Chondrocyte (in vitro differentiated cells): ENCODE data around the gene G6PC3. TPM values are rescaled to one million over a fixed set of nuclear protein-coding genes. Genes with fewer than 3 reads are reported as not detected.

ENCODE experiments used
- DNase-seq: peaks from one replicate; pipeline ENCODE4 v3.0.0; 2021; ENCODE audit warnings: mixed read lengths, low spot score
- H3K27ac Mint-ChIP-seq: one replicate; pipeline ENCODE4 v1.8.0; 2021; ENCODE audit warnings: mild to moderate bottlenecking, moderate library complexity, mixed read lengths; ENCODE audit not compliant: unreplicated experiment
- H3K27me3 Mint-ChIP-seq: 2 replicates; pipeline ENCODE4 v1.8.0; 2021; ENCODE audit warnings: low read depth, mixed read lengths
- H3K36me3 Mint-ChIP-seq: 2 replicates; pipeline ENCODE4 v1.8.0; 2021; ENCODE audit warnings: low read depth, mixed read lengths
- H3K4me1 Mint-ChIP-seq: 2 replicates; pipeline ENCODE4 v1.8.0; 2021; ENCODE audit warnings: low read depth, mild to moderate bottlenecking, mixed read lengths
- H3K4me3 Mint-ChIP-seq: one replicate; pipeline ENCODE4 v1.8.0; 2021; ENCODE audit warnings: mild to moderate bottlenecking, moderate library complexity, mixed read lengths; ENCODE audit not compliant: unreplicated experiment
- H3K9me3 Mint-ChIP-seq: 2 replicates; pipeline ENCODE4 v1.8.0; 2021; ENCODE audit warnings: low read depth, mixed read lengths
- total RNA-seq: library from RNA; stranded (reverse); gene quantifications from 3 replicates; pipeline ENCODE4 v1.2.1, GENCODE V29; 2021
- TF ChIP-seq, protein P1 (sequence below): fragments of 200-600 bp; sonication (generic); IDR thresholded peaks from 2 replicates; pipeline ENCODE4 v1.5.0; 2021; ENCODE audit warnings: antibody characterized with exemption, mild to moderate bottlenecking, moderate library complexity

Gene G6PC3
- total RNA-seq, 1 donor from 2014 or later, result 59.2 TPM

DNA sequence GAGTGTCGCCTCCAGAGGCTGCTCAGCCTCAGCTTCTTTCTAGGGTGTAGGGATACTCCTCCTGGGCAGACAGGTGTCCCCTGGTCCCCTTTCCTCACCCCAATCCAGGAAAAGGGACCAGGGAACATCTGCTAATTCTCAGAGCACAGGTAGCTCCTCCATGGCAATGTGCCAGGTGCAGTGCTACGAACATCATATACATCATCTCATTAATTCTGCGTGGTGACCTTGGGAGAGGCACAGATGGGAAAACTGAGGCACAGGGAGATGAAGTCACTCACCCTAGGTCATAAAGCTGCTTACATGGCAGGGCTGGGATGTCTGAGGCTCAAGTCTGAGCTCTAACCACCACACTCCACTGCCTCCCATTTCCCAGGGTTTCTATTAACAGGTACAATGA lies 41.2 kb downstream of the G6PC3 start:
- H3K4me3 Mint-ChIP-seq, result no peak overlapping the region
- H3K27ac Mint-ChIP-seq, result peak overlapping the region; percentile 12
- no peaks in the 10 kb centered on the region for H3K27me3 Mint-ChIP-seq
- TF ChIP-seq, protein P1, sequence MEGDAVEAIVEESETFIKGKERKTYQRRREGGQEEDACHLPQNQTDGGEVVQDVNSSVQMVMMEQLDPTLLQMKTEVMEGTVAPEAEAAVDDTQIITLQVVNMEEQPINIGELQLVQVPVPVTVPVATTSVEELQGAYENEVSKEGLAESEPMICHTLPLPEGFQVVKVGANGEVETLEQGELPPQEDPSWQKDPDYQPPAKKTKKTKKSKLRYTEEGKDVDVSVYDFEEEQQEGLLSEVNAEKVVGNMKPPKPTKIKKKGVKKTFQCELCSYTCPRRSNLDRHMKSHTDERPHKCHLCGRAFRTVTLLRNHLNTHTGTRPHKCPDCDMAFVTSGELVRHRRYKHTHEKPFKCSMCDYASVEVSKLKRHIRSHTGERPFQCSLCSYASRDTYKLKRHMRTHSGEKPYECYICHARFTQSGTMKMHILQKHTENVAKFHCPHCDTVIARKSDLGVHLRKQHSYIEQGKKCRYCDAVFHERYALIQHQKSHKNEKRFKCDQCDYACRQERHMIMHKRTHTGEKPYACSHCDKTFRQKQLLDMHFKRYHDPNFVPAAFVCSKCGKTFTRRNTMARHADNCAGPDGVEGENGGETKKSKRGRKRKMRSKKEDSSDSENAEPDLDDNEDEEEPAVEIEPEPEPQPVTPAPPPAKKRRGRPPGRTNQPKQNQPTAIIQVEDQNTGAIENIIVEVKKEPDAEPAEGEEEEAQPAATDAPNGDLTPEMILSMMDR, result no peak
- H3K36me3 Mint-ChIP-seq, result peaks cover 2% of the 10 kb centered on the region
- peaks cover 50% of the 10 kb centered on the region for H3K4me1 Mint-ChIP-seq
- no peak for DNase-seq
- no peaks in the 10 kb centered on the region for H3K9me3 Mint-ChIP-seq

DNA sequence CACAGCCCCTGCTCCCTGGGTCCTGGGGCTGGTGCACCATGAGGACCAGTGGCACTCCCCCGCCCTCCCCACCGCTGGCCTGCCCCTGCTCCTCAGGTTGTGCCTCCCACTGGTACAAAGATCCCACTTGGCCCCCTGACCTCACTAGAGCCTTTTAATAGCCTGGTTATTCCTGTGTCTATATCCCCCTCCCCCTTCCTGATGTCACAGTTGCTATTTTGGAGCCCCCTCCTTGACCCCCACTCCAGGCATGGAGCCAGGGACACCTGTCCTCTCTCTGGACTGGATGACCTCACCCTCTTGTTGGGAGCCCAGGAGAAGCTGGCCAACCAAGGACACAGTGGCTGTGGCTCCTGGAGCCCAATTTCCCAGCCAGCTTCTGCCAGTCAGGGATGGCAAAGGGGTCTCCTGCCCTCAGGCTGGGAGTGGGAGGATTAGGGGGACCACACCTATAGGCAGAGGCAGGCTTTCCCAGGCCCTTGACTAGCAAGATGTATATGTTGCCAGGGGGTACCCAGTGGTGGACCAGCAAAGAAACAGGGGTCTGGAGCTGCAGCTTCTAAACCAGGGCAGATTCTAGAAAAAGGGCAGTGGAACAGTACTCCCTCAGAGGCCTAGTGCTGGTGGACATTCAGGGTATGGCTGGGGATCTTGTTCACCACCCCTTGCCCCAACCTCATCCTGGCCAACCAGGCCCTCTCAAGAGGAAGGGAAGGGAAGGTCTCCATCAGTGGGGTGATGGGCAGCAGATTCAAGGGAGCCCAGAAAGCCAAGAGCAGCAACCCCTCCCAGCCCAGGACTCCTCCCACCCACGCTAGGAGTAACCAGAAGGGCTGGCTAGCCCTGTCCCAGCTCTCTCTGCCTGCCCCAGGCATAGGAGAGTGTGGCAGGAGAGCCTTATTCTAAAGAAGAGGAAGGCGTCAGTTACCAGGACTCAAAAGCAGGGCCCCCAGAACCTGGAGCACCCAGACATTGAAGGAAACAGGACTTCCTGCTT lies 42.0 kb downstream of the G6PC3 start:
- TF ChIP-seq, protein P1, result no peak
- Mint-ChIP-seq H3K4me3 (no peak overlapping the region), H3K9me3 (no peaks in the 10 kb centered on the region), H3K27me3 (no peaks in the 10 kb centered on the region), H3K4me1 (peaks cover 48% of the 10 kb centered on the region), H3K36me3 (peaks cover 3% of the 10 kb centered on the region), H3K27ac (peak overlapping the region; percentile 36)
- DNase-seq, result no peak

DNA sequence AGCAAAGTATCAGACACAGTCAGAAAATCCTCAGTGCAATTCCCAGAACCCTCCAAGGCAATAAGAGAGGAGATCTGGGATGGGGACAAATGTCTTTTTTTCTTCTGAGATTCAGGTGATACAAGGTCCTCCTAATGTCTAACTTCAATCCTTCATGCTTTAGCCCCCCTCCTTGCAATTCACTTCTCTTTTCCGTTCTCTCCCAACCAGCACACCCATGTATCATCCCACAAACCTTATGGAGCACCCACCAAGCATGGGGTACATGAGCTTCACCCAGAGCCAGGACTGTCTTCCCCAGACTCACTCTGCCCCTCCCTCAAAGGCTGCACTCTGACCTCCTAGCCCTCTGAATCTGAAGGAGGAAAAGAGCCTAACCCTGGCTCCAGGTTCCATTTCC lies 42.8 kb downstream of the G6PC3 start:
- peaks cover 3% of the 10 kb centered on the region for H3K36me3 Mint-ChIP-seq
- TF ChIP-seq, protein P1, result no peak
- no peak overlapping the region for H3K27ac Mint-ChIP-seq
- DNase-seq, result no peak
- no peaks in the 10 kb centered on the region for H3K27me3 Mint-ChIP-seq
- H3K9me3 Mint-ChIP-seq, result no peaks in the 10 kb centered on the region
- no peak overlapping the region for H3K4me3 Mint-ChIP-seq
- H3K4me1 Mint-ChIP-seq, result peaks cover 40% of the 10 kb centered on the region

GRCh38 chr17:44113868-44114840 lies 43.6 kb downstream of the G6PC3 start:
- no peaks in the 10 kb centered on the region for H3K9me3 Mint-ChIP-seq
- TF ChIP-seq, protein P1, result no peak
- no peak overlapping the region for H3K4me3 Mint-ChIP-seq

More at GRCh38 chr17:44113868-44114840, 43.6 kb downstream of the G6PC3 start:
- Mint-ChIP-seq H3K27me3 (no peaks in the 10 kb centered on the region), H3K36me3 (peaks cover 3% of the 10 kb centered on the region), H3K4me1 (peaks cover 33% of the 10 kb centered on the region), H3K27ac (no peak overlapping the region)
- no peak for DNase-seq
